Measurements from ENCODE around the gene PSMD10.

- TF ChIP-seq CTCF (IDR thresholded peaks at IDR 0.05) = no peak
- TF ChIP-seq POLR2A (IDR thresholded peaks at IDR 0.05) = no peak
- TF ChIP-seq EP300 (IDR thresholded peaks at IDR 0.05) = no peak
- no peak for TF ChIP-seq POLR2AphosphoS5 (IDR thresholded peaks at IDR 0.05)
These were observed 3.5 kb downstream of the PSMD10 start for GRCh38 chrX:108087792-108088191.
